LNCaP clone FGC (cell line): ENCODE data around the gene MTUS2.

Source experiments
- DNase-seq: peaks from one replicate; pipeline ENCODE4 v3.0.0-alpha.2; 2011; ENCODE audit warnings: low read depth
- H3K4me3 ChIP-seq: 2 replicates; pipeline ENCODE4 v1.5.1; 2011; ENCODE audit warnings: mild to moderate bottlenecking, low read depth, low read length, control low read depth
- CTCF ChIP-seq: IDR thresholded peaks from 2 replicates; pipeline ENCODE4 v1.5.1; 2012; ENCODE audit warnings: mild to moderate bottlenecking; ENCODE audit not compliant: control insufficient read depth, insufficient read depth; ENCODE audit errors: extremely low read depth

Gene MTUS2

GRCh38 chr13:29161676-29162075 is 341.5 kb downstream of the MTUS2 start:
- no peak for DNase-seq
- no peak overlapping the region for H3K4me3 ChIP-seq
- TF ChIP-seq CTCF, result no peak

- TF ChIP-seq CTCF, result no peak
- H3K4me3 ChIP-seq, result no peak overlapping the region
- DNase-seq, result no peak
Observed at GRCh38 chr13:29162638-29163235, 342.6 kb downstream of the MTUS2 start.

- DNase-seq, result no peak
- no peak overlapping the region for H3K4me3 ChIP-seq
- TF ChIP-seq CTCF, result no peak
Observed at GRCh38 chr13:29164116-29164515, 344.0 kb downstream of the MTUS2 start.

- DNase-seq, result no peak
- no peak for TF ChIP-seq CTCF
- no peak overlapping the region for H3K4me3 ChIP-seq
Observed at GRCh38 chr13:29165216-29165615, 345.1 kb downstream of the MTUS2 start.

- no peak for DNase-seq
- no peak for TF ChIP-seq CTCF
- H3K4me3 ChIP-seq, result no peak overlapping the region
Observed at GRCh38 chr13:29165840-29166239, 345.7 kb downstream of the MTUS2 start.

- H3K4me3 ChIP-seq, result no peak overlapping the region
- TF ChIP-seq CTCF, result no peak
- no peak for DNase-seq
Observed at GRCh38 chr13:29170436-29171082, 350.4 kb downstream of the MTUS2 start.

- DNase-seq, result peak; percentile 35
- no peak for TF ChIP-seq CTCF
- H3K4me3 ChIP-seq, result no peak overlapping the region
Observed at GRCh38 chr13:29171244-29171643, 351.1 kb downstream of the MTUS2 start.
